GM23338 (cell line): ENCODE measurements around the gene SESN1. TPM values are rescaled to one million over a fixed set of nuclear protein-coding genes. Genes with fewer than 3 reads are reported as not detected.

Source experiments
- EZH2 ChIP-seq: fragments of 200-600 bp; sonication (generic); IDR thresholded peaks from one replicate; pipeline ENCODE4 v1.8.0; 2017; ENCODE audit warnings: antibody characterized with exemption, mild to moderate bottlenecking, low read depth; ENCODE audit not compliant: unreplicated experiment
- EZH2phosphoT487 ChIP-seq: fragments of 200-600 bp; sonication (generic); IDR thresholded peaks from one replicate; pipeline ENCODE4 v1.8.1; 2018; ENCODE audit warnings: antibody characterized with exemption; ENCODE audit not compliant: unreplicated experiment
- JUNB ChIP-seq: IDR thresholded peaks from one replicate; pipeline ENCODE4 v1.6.1; 2016; ENCODE audit warnings: antibody characterized with exemption; ENCODE audit not compliant: unreplicated experiment
- ZNF331 ChIP-seq: fragments of 250-450 bp; sonication (Bioruptor Pico); IDR thresholded peaks from 2 replicates; pipeline ENCODE4 v1.5.0; 2020; ENCODE audit warnings: low read depth, mild to moderate bottlenecking, moderate library complexity
- polyA plus RNA-seq: library from polyadenylated mRNA; unstranded; fragments of >200 nt; fragmentation: Nextera tagmentation; extraction: Ambion mirVana; gene quantifications from 2 replicates; pipeline ENCODE4 v1.2.1, GENCODE V29; 2016
- total RNA-seq: library from RNA; depleted of rRNA; stranded (reverse); fragments of >200 nt; shearing (Covaris generic); gene quantifications from 2 replicates; pipeline ENCODE4 v1.2.3, GENCODE V29; 2014
- TF ChIP-seq, protein P1 (sequence below): fragments of 250-450 bp; sonication (Bioruptor Pico); IDR thresholded peaks from 2 replicates; pipeline ENCODE4 v1.5.0; 2020; ENCODE audit warnings: mild to moderate bottlenecking, moderate library complexity
- TF ChIP-seq, protein P2 (sequence below): IDR thresholded peaks from one replicate; pipeline ENCODE4 v1.6.1; 2018; ENCODE audit warnings: antibody characterized with exemption; ENCODE audit not compliant: unreplicated experiment
- TF ChIP-seq, protein P3 (sequence below): IDR thresholded peaks from 2 replicates; pipeline ENCODE4 v1.6.1; 2016; ENCODE audit warnings: antibody characterized with exemption

SESN1 gene
- total and polyA plus RNA-seq, 2 experiments from 2014 or later = 26.2 to 36.4 TPM

DNA sequence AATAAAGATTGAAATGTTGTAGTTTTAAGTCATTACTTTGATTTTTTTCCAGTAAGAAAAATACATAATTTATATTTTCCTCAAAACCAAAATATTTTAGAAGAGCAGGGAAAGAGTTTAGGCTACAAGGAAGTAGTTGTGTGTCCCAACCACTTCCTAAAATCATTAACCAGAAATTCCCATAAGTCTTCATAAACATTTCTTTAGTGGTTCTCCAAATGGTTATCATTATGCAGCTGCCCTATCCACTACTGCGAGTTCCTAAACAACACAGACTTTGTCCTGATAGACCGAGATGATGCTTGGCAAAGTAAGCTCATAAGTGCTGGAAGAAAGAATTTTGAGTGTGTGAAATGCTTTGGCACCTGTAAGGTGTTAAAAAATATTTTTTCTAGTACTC is 152.8 kb downstream of the SESN1 start (continued):
- TF ChIP-seq, protein P1, sequence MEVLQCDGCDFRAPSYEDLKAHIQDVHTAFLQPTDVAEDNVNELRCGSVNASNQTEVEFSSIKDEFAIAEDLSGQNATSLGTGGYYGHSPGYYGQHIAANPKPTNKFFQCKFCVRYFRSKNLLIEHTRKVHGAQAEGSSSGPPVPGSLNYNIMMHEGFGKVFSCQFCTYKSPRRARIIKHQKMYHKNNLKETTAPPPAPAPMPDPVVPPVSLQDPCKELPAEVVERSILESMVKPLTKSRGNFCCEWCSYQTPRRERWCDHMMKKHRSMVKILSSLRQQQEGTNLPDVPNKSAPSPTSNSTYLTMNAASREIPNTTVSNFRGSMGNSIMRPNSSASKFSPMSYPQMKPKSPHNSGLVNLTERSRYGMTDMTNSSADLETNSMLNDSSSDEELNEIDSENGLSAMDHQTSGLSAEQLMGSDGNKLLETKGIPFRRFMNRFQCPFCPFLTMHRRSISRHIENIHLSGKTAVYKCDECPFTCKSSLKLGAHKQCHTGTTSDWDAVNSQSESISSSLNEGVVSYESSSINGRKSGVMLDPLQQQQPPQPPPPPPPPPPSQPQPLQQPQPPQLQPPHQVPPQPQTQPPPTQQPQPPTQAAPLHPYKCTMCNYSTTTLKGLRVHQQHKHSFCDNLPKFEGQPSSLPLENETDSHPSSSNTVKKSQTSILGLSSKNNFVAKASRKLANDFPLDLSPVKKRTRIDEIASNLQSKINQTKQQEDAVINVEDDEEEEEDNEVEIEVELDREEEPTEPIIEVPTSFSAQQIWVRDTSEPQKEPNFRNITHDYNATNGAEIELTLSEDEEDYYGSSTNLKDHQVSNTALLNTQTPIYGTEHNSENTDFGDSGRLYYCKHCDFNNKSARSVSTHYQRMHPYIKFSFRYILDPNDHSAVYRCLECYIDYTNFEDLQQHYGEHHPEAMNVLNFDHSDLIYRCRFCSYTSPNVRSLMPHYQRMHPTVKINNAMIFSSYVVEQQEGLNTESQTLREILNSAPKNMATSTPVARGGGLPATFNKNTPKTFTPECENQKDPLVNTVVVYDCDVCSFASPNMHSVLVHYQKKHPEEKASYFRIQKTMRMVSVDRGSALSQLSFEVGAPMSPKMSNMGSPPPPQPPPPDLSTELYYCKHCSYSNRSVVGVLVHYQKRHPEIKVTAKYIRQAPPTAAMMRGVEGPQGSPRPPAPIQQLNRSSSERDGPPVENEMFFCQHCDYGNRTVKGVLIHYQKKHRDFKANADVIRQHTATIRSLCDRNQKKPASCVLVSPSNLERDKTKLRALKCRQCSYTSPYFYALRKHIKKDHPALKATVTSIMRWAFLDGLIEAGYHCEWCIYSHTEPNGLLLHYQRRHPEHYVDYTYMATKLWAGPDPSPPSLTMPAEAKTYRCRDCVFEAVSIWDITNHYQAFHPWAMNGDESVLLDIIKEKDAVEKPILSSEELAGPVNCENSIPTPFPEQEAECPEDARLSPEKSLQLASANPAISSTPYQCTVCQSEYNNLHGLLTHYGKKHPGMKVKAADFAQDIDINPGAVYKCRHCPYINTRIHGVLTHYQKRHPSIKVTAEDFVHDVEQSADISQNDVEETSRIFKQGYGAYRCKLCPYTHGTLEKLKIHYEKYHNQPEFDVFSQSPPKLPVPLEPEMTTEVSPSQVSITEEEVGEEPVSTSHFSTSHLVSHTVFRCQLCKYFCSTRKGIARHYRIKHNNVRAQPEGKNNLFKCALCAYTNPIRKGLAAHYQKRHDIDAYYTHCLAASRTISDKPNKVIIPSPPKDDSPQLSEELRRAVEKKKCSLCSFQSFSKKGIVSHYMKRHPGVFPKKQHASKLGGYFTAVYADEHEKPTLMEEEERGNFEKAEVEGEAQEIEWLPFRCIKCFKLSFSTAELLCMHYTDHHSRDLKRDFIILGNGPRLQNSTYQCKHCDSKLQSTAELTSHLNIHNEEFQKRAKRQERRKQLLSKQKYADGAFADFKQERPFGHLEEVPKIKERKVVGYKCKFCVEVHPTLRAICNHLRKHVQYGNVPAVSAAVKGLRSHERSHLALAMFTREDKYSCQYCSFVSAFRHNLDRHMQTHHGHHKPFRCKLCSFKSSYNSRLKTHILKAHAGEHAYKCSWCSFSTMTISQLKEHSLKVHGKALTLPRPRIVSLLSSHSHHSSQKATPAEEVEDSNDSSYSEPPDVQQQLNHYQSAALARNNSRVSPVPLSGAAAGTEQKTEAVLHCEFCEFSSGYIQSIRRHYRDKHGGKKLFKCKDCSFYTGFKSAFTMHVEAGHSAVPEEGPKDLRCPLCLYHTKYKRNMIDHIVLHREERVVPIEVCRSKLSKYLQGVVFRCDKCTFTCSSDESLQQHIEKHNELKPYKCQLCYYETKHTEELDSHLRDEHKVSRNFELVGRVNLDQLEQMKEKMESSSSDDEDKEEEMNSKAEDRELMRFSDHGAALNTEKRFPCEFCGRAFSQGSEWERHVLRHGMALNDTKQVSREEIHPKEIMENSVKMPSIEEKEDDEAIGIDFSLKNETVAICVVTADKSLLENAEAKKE = no peak
- TF ChIP-seq, protein P2, sequence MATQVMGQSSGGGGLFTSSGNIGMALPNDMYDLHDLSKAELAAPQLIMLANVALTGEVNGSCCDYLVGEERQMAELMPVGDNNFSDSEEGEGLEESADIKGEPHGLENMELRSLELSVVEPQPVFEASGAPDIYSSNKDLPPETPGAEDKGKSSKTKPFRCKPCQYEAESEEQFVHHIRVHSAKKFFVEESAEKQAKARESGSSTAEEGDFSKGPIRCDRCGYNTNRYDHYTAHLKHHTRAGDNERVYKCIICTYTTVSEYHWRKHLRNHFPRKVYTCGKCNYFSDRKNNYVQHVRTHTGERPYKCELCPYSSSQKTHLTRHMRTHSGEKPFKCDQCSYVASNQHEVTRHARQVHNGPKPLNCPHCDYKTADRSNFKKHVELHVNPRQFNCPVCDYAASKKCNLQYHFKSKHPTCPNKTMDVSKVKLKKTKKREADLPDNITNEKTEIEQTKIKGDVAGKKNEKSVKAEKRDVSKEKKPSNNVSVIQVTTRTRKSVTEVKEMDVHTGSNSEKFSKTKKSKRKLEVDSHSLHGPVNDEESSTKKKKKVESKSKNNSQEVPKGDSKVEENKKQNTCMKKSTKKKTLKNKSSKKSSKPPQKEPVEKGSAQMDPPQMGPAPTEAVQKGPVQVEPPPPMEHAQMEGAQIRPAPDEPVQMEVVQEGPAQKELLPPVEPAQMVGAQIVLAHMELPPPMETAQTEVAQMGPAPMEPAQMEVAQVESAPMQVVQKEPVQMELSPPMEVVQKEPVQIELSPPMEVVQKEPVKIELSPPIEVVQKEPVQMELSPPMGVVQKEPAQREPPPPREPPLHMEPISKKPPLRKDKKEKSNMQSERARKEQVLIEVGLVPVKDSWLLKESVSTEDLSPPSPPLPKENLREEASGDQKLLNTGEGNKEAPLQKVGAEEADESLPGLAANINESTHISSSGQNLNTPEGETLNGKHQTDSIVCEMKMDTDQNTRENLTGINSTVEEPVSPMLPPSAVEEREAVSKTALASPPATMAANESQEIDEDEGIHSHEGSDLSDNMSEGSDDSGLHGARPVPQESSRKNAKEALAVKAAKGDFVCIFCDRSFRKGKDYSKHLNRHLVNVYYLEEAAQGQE = no peak
- TF ChIP-seq ZNF331 (CRISPR knock-in tag) (no peak), EZH2 (no peak), JUNB (no peak), EZH2phosphoT487 (no peak)
- TF ChIP-seq, protein P3, sequence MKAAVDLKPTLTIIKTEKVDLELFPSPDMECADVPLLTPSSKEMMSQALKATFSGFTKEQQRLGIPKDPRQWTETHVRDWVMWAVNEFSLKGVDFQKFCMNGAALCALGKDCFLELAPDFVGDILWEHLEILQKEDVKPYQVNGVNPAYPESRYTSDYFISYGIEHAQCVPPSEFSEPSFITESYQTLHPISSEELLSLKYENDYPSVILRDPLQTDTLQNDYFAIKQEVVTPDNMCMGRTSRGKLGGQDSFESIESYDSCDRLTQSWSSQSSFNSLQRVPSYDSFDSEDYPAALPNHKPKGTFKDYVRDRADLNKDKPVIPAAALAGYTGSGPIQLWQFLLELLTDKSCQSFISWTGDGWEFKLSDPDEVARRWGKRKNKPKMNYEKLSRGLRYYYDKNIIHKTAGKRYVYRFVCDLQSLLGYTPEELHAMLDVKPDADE = no peak
